Activated CD8-positive, alpha-beta T cell treated with anti-CD3 and anti-CD28 coated beads, Interleukin-2, amount 10 ng/mL, durations not matched to agents 7 days and 5 days (primary cell): ENCODE data around the gene ARMC12. TPM values are rescaled to one million over a fixed set of nuclear protein-coding genes. Genes with fewer than 3 reads are reported as not detected.
"Not testable (repeated sequence)": the region's sequence is repeated elsewhere in the genome, so short reads cannot be mapped to it uniquely, and the experiment has no call there.

ENCODE experiments used
- ATAC-seq: fragments of 150-1000 bp; cut with Tn5 transposase; one replicate; pipeline ENCODE4 v1.10.0; 2021; ENCODE audit warnings: moderate library complexity
- CTCF ChIA-PET: fragments of 350-600 bp; sonication (Branson Sonifier 250); formaldehyde crosslinking; loops from one replicate; lab custom pipeline; 2021; ENCODE audit warnings: antibody characterized with exemption; lab: Charles Lee
- POLR2A ChIA-PET: fragments of 350-600 bp; sonication (Branson Sonifier 250); formaldehyde crosslinking; loops from one replicate; lab custom pipeline; 2021; ENCODE audit warnings: antibody characterized with exemption; lab: Charles Lee
- DNase-seq: peaks from one replicate; pipeline ENCODE4 v3.0.0-alpha.2; 2020
- H3K27ac Mint-ChIP-seq: one replicate; pipeline ENCODE4 v1.8.0; 2021; ENCODE audit warnings: mild to moderate bottlenecking, mixed read lengths
- H3K27me3 Mint-ChIP-seq: one replicate; pipeline ENCODE4 v1.8.0; 2021; ENCODE audit warnings: low read depth, mixed read lengths
- H3K36me3 Mint-ChIP-seq: one replicate; pipeline ENCODE4 v1.8.0; 2021; ENCODE audit warnings: low read depth, mixed read lengths
- H3K4me1 Mint-ChIP-seq: one replicate; pipeline ENCODE4 v1.8.0; 2021; ENCODE audit warnings: low read depth, mixed read lengths
- H3K4me3 Mint-ChIP-seq: one replicate; pipeline ENCODE4 v1.8.0; 2021; ENCODE audit warnings: mild to moderate bottlenecking, mixed read lengths
- H3K9me3 Mint-ChIP-seq: one replicate; pipeline ENCODE4 v1.8.0; 2022; ENCODE audit warnings: mixed read lengths; ENCODE audit not compliant: insufficient read depth
- total RNA-seq, 2 experiments: library from RNA; stranded (reverse); gene quantifications; one replicate each; pipeline ENCODE4 v1.2.3, GENCODE V29; 2021

ARMC12 gene
- total RNA-seq, 2 experiments from 2014 or later, result 0.37 to 0.45 TPM

DNA sequence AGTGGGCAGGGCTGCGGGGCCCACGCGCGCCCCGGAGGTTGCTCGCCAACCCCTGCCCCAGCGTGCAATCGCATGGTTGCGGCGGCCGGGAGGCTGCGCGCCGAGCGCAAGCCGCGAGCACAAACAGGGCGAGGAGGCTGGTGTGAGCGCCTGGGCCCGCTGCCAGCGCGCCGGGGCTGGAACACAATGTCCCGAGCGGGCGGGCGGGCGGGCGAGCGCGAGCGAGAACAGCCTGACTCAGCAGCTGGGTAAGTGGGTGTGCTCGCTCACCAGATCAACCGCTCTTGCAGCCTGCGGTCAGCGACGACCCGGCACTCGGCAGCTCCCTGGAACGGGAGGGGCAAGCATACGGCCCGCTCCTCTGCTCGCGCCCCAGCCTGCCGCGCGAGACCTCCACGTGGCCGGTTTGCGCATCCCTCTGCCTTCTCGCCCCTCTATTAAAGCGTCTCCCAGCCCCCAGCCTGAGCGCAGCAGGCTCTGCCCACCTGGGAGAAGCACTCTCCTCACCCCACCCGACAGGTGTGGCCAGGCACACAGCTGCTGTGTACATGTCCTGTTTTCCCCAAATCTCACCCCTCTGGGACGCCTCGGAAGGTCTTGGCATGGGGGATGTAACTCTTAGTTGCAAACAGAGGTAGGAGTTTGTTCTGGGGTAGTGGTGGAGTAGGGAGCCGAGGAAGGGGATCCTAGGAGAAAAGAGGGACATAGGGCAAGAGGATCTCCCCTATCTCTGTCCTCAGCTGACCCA, 8.7 kb upstream of the ARMC12 start:
- Mint-ChIP-seq H3K27me3 (no peaks in the 10 kb centered on the region), H3K4me1 (peaks cover 72% of the 10 kb centered on the region), H3K4me3 (peak overlapping the region; percentile 77), H3K36me3 (no peaks in the 10 kb centered on the region), H3K27ac (peak overlapping the region; percentile 99), H3K9me3 (no peaks in the 10 kb centered on the region)
- DNase-seq (peak; percentile 93), ATAC-seq (peak; percentile 52)
- ChIA-PET CTCF (interaction anchor here (0.6 to 5.2 kb wide), 17 partner anchors 8 to 143 kb away, joined by 3 to 34 read pairs (median 4); partner anchors contain the start of genes ARMC12 and FKBP5), POLR2A (interaction anchor here (0.6 to 2.4 kb wide), 8 partner anchors 8 to 99 kb away, joined by 3 to 17 read pairs (median 4); no protein-coding TSS in a partner anchor)

DNA sequence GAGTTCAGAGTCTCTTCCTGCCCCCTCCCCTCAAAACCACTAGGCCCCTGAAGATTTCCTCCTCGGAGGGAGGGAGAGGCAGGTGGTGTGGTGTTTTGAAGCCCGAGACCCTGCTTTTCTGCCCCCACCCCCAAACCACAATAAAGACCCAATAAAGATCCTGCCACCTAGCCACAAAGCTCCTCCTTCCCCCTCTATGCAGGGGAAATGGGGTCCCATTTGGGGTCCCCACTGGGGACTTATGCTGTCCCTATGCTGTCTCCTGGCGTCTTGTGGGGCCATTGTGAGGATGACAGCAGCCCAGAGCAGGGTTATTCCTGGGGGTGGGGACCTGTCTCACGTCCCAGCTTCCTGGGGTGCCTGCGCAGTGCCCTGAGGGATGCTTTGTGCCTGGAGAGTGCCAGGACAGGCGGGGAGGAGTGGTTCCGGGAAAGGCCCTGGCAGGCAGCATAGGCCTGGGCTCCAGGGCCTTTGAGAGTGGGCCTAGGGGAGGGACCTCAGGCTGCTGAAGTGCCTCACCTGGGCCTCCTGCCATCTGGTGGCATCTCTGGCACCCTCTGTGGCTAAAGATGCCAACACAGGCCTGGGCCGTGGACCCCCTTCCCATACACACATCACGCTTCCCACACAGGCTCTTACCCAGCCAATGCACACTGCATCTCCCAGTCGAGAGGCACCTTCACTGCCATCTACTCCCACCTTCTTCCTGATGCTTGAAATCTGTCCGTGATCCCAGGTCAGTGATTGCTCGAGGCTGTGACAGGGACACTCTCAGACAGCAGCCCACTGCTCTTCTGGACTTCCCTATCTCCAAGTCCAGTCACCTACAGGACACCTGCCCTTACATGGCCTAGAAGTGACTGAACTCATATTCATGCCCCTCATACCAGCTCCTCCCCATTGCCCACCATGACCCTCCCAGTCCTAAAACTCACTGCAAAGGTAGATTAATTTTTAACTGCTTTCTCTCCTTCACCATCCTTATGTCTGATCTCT, 7.9 kb upstream of the ARMC12 start:
- H3K4me3 Mint-ChIP-seq, result peak overlapping the region; percentile 77
- H3K27ac Mint-ChIP-seq, result peak overlapping the region; percentile 99
- no peak for ATAC-seq
- H3K36me3 Mint-ChIP-seq, result no peaks in the 10 kb centered on the region
- H3K4me1 Mint-ChIP-seq, result peaks cover 80% of the 10 kb centered on the region
- peak; percentile 57 for DNase-seq
- no peaks in the 10 kb centered on the region for H3K27me3 Mint-ChIP-seq
- ChIA-PET POLR2A (interaction anchor here (0.6 to 2.4 kb wide), 4 partner anchors 10 to 62 kb away, joined by 3 to 17 read pairs (median 4); no protein-coding TSS in a partner anchor), CTCF (interaction anchor here (0.6 to 5.2 kb wide), 15 partner anchors 7 to 138 kb away, joined by 3 to 34 read pairs (median 4); partner anchors contain the start of gene ARMC12)
- H3K9me3 Mint-ChIP-seq, result no peaks in the 10 kb centered on the region

DNA sequence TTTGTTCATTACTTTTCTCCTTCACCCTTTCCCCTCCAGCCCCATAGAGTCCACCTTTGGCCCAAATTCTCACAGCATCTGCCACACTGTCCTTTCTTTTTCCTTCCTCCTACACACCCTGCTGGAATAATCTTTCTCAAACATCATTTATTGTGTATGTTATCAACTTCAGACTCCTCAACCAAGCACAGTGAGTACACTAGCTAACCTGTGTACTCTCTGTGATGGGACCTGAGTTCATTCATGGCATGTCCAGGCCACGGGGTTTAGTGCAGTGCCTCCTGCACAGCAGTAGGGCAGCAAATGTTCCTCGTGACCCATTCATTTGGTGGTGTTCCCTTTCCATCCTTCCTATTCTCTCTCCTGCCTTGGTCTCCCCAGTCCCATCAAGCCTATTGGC, 7.1 kb upstream of the ARMC12 start:
- no peaks in the 10 kb centered on the region for H3K9me3 Mint-ChIP-seq
- H3K36me3 Mint-ChIP-seq, result no peaks in the 10 kb centered on the region
- peak overlapping the region; percentile 99 for H3K27ac Mint-ChIP-seq
- H3K4me3 Mint-ChIP-seq, result no peak overlapping the region
- H3K27me3 Mint-ChIP-seq, result no peaks in the 10 kb centered on the region
- H3K4me1 Mint-ChIP-seq, result peaks cover 81% of the 10 kb centered on the region
- ATAC-seq (no peak), DNase-seq (no peak)
- POLR2A ChIA-PET, result interaction anchor here (0.6 to 2.2 kb wide), 4 partner anchors 9 to 215 kb away, joined by 3 to 8 read pairs (median 4); no protein-coding TSS in a partner anchor
- CTCF ChIA-PET, result interaction anchor here (0.7 to 2.3 kb wide), 7 partner anchors 11 to 129 kb away, joined by 3 to 8 read pairs (median 3); no protein-coding TSS in a partner anchor

DNA sequence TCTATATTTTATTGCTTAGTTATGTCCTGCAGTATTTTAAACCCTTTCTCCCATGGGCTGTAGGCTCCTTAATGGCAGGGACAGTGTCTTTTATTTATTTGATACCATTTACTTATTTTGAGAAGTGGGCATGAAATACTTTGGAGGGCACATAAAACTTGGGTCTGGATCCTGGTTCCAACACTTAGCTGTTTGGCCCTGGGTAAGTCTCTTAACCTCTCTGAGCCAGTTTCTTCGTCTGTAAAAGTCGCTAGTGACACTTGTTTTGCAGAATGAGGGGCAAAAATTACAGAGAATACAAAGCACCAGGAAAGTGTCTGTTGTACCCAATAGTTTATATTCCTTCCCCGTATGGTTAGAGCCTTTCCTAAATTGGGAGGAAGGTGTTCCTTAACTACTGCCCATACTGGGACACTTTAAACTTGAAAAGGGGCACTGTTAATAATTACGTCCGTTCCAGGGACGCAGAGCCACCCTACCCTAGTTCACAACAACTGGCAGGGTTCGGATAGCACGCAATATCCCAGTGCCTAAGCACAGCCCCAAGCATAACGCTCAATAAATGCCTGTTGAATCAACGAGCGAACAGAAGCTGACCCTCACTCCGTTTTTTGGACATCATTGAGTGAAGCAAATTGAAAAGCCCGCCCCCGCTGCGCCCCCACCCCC, 6.0 kb upstream of the ARMC12 start:
- ChIA-PET POLR2A (interaction anchor here (1.2 to 2.2 kb wide), 2 partner anchors 11 to 130 kb away, joined by 5 to 8 read pairs; no protein-coding TSS in a partner anchor), CTCF (interaction anchor here (0.6 to 10.3 kb wide), 5 partner anchors 12 to 151 kb away, joined by 3 to 259 read pairs (median 7); no protein-coding TSS in a partner anchor)
- no peaks in the 10 kb centered on the region for H3K36me3 Mint-ChIP-seq
- H3K27me3 Mint-ChIP-seq, result no peaks in the 10 kb centered on the region
- peak overlapping the region; percentile 99 for H3K27ac Mint-ChIP-seq
- no peak for DNase-seq
- ATAC-seq, result peak; percentile 5
- no peaks in the 10 kb centered on the region for H3K9me3 Mint-ChIP-seq
- H3K4me3 Mint-ChIP-seq, result peak overlapping the region; percentile 85
- H3K4me1 Mint-ChIP-seq, result peaks cover 81% of the 10 kb centered on the region

DNA sequence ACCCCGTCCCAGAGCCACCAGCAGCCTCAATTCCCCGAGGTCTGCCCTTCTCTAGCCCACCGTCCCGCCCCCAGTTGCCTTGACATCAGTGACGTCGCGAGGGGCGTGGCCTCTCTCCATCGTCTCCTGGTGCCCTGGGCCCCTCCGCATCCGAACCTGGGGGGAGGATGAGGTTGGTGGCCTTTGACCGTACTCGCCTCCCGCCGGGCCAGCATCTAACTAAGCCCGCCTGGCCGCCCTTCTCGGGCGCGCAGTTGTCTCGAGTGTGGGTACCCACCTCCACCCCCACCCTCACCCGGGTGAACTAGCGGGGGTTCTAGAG, 5.5 kb upstream of the ARMC12 start:
- Mint-ChIP-seq H3K27me3 (no peaks in the 10 kb centered on the region), H3K4me3 (peak overlapping the region; percentile 85), H3K4me1 (peaks cover 81% of the 10 kb centered on the region), H3K27ac (peak overlapping the region; percentile 99), H3K36me3 (no peaks in the 10 kb centered on the region), H3K9me3 (no peaks in the 10 kb centered on the region)
- ChIA-PET POLR2A (interaction anchor here (0.8 to 2.5 kb wide), 9 partner anchors 11 to 92 kb away, joined by 3 to 9 read pairs (median 3); no protein-coding TSS in a partner anchor), CTCF (interaction anchor here (1.4 to 10.3 kb wide), 5 partner anchors 13 to 179 kb away, joined by 4 to 259 read pairs (median 7); no protein-coding TSS in a partner anchor)
- ATAC-seq, result peak; percentile 48
- DNase-seq, result peak; percentile 98

DNA sequence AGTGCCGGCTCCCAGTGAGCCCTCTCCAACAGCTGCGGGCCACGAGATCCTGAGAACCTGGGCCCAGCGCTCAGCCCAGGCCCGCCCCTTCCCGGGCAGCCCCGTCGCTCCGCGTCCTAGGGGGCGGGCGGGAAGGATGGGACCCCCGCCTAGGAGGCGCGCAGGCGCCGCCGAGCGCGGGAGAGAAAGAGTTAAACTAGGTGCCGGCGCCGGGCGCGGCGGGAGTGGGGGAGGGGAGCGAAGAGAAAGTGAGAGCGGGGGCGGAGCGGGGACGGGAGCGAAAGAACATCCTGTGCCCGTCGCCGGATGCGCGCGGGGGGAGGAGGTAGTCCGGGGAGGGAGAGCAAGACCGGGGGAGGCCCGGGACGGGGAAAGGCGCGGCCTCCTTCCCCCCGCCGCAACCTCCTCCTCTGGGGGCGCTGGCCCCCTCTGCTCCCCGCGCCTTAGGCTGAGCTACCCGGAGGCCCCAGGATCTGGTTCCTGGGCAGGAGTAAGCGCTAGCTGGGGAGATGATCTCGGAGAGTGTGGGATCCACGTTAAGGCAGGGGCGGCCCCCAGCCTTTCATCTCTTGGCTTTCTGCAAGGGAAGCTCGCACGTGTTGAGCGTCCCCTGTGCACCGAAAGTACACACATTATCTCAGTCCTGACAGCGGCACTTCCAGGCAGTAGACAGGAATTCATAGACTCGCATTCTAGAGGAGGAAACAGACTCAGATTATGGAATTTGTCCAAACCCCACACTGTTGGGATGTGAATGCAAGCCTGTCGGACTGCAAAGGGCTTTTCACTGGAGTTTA, 4.9 kb upstream of the ARMC12 start:
- ChIA-PET POLR2A (interaction anchor here (0.7 to 2.5 kb wide), 13 partner anchors 12 to 148 kb away, joined by 3 to 9 read pairs (median 3); no protein-coding TSS in a partner anchor), CTCF (interaction anchor here (0.7 to 10.3 kb wide), 14 partner anchors 12 to 209 kb away, joined by 3 to 259 read pairs (median 6); no protein-coding TSS in a partner anchor)
- Mint-ChIP-seq H3K4me1 (peaks cover 77% of the 10 kb centered on the region), H3K9me3 (no peaks in the 10 kb centered on the region), H3K27ac (peak overlapping the region; percentile 99), H3K36me3 (no peaks in the 10 kb centered on the region), H3K27me3 (no peaks in the 10 kb centered on the region), H3K4me3 (peak overlapping the region; percentile 85)
- ATAC-seq, result peak; percentile 63
- peak; percentile 98 for DNase-seq

DNA sequence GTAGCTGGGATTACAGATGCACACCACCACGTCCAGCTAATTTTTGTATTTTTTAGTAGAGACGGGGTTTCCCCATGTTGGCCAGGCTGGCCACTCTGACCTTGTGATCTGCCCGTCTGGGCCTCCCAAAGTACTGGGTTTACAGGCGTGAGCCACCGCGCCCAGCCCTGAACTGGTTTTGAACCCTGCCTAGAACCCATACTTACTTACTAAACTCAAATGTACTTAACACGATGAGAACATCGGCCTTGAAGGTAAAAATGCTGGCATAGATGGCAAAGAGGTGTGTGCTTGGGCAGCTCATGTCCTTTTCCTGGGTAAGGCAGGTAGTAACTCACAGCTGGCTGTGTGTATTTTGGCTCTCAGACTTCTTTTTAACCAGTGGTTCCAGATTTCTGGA, 3.2 kb upstream of the ARMC12 start:
- Mint-ChIP-seq H3K36me3 (no peaks in the 10 kb centered on the region), H3K27me3 (no peaks in the 10 kb centered on the region), H3K4me3 (no peak overlapping the region), H3K27ac (no peak overlapping the region), H3K4me1 (peaks cover 71% of the 10 kb centered on the region), H3K9me3 (no peaks in the 10 kb centered on the region)
- no peak for DNase-seq
- POLR2A ChIA-PET, result interaction anchor here (1.0 to 2.5 kb wide), 2 partner anchors 15 to 130 kb away, joined by 3 to 9 read pairs; no protein-coding TSS in a partner anchor
- CTCF ChIA-PET, result interaction anchor here (0.9 to 10.3 kb wide), 13 partner anchors 14 to 282 kb away, joined by 3 to 259 read pairs (median 7); partner anchors contain the start of gene FANCE
- ATAC-seq, result no peak

DNA sequence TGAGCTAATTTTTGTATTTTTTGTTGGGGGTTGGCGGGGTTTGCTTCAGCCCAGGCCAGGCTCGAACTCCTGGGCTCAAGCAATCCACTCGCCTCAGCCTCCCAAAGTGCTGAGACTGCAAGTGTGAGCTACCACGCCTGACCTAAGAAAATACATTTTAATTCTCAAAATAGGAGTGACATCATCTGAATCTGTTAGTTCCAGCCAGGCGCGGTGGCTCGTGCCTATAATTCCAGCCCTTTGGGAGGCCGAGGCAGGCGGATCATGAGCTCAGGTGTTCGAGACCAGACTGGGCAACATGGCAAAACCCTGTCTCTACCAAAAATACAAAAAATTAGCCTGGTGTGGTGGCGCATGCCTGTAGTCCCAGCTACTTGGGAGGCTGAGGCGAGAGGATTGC, 2.5 kb upstream of the ARMC12 start:
- not testable (repeated sequence) for H3K27ac Mint-ChIP-seq, H3K9me3 Mint-ChIP-seq, H3K36me3 Mint-ChIP-seq, ATAC-seq, H3K27me3 Mint-ChIP-seq, DNase-seq, H3K4me3 Mint-ChIP-seq
- CTCF ChIA-PET, result interaction anchor here (0.7 to 10.3 kb wide), 12 partner anchors 29 to 212 kb away, joined by 3 to 259 read pairs (median 9); partner anchors contain the start of gene FKBP5
- H3K4me1 Mint-ChIP-seq, result peaks cover 64% of the 10 kb centered on the region
- POLR2A ChIA-PET, result interaction anchor here (1.1 kb wide), 1 partner anchor 132 kb away, joined by 3 read pairs; no protein-coding TSS in a partner anchor

DNA sequence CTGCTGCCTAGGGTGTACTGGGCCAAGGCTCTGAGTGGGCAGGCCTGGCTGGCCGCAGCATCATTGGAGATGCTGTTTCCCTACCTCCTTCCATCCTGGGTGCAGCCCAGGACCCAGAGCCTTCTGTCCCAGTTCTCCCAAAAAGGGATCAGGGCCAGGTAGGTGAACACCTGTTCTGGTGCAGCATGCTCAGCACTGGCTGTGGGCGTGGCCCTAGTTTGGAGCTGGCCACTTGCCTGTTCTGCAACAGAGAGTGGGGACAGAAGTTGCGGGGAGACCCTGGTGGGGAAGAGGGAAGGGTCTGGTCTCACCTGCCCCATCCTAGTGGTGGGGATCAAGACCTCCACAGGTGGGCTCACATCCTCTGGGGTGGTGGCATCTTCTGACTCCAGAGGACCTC, 1.4 kb upstream of the ARMC12 start:
- DNase-seq, result no peak
- POLR2A ChIA-PET, result interaction anchor here (1.1 to 1.2 kb wide), 2 partner anchors 47 to 133 kb away, joined by 3 read pairs; partner anchors contain the start of gene FKBP5
- H3K9me3 Mint-ChIP-seq, result no peaks in the 10 kb centered on the region
- no peak overlapping the region for H3K4me3 Mint-ChIP-seq
- H3K27me3 Mint-ChIP-seq, result no peaks in the 10 kb centered on the region
- H3K27ac Mint-ChIP-seq, result no peak overlapping the region
- no peaks in the 10 kb centered on the region for H3K36me3 Mint-ChIP-seq
- no peak for ATAC-seq
- CTCF ChIA-PET, result interaction anchor here (0.8 to 10.3 kb wide), 33 partner anchors 9 to 442 kb away, joined by 3 to 259 read pairs (median 16); partner anchors contain the start of genes FANCE and FKBP5
- peaks cover 53% of the 10 kb centered on the region for H3K4me1 Mint-ChIP-seq
